ENCODE results near the gene DCAF6. TPM values are rescaled to one million over a fixed set of nuclear protein-coding genes. Genes with fewer than 3 reads are reported as not detected.

DCAF6 gene
- total RNA-seq, 2 donors from 2014 or later, result 129 TPM

- intact Hi-C loops (cut with DNase I), result loop anchor here in 1 of 2 donors (10.0 kb wide), 1 partner anchor 223 kb away; no protein-coding TSS in a partner anchor
- DNase-seq, result no peak
These were observed 1.2 kb downstream of the DCAF6 start for GRCh38 chr1:167937709-167938010.

GRCh38 chr1:167938080-167938636 is 1.7 kb downstream of the DCAF6 start:
- ATAC-seq (no peak), DNase-seq (no peak)
- intact Hi-C loops (cut with DNase I), result loop anchor here in 1 of 2 donors (10.0 kb wide), 1 partner anchor 223 kb away; no protein-coding TSS in a partner anchor

More at GRCh38 chr1:167937709-167938010, 1.2 kb downstream of the DCAF6 start:
- no peak for ATAC-seq

- intact Hi-C loops (cut with DNase I), result loop anchor here in 1 of 2 donors (10.0 kb wide), 1 partner anchor 55 kb away; no protein-coding TSS in a partner anchor
- ATAC-seq (no peak), DNase-seq (no peak)
These were observed 3.8 kb downstream of the DCAF6 start for GRCh38 chr1:167940264-167940663.

GRCh38 chr1:167943541-167943940 is 7.1 kb downstream of the DCAF6 start:
- no peak for DNase-seq
- ATAC-seq, result no peak
- intact Hi-C loops (cut with DNase I), result loop anchor here in 1 of 2 donors (10.0 kb wide), 1 partner anchor 51 kb away; no protein-coding TSS in a partner anchor

DNA sequence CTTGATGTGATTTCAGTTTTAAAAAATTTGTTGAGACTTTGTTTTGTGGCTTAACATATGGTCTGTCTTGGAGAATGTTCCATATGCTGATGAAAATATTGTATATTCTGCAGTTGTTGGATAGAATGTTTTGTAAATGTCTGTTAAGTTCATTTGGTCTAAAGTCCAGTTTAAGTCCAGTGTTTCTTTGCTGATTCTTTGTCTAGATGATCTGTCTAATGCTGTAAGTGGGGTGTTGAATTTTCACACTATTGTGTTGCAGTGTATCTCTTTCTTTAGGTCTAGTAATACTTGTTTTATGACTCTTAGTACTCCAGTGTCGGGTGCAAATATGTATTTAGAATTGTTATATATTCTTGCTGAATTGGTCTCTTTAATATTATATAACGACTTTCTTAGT is 11.2 kb downstream of the DCAF6 start:
- DNase-seq, result no peak
- intact Hi-C loops (cut with DNase I), result loop anchor here in 1 of 2 donors (10.0 kb wide), 1 partner anchor 47 kb away; no protein-coding TSS in a partner anchor
- no peak for ATAC-seq

GRCh38 chr1:167949785-167950184 is 13.3 kb downstream of the DCAF6 start:
- no peak for ATAC-seq
- intact Hi-C loops (cut with DNase I), result loop anchor here in 1 of 2 donors (10.0 kb wide), 1 partner anchor 45 kb away; no protein-coding TSS in a partner anchor
- no peak for DNase-seq

- intact Hi-C loops (cut with DNase I), result no loop called here
- DNase-seq (no peak), ATAC-seq (no peak)
These were observed 14.1 kb downstream of the DCAF6 start for GRCh38 chr1:167950569-167950968.

DNA sequence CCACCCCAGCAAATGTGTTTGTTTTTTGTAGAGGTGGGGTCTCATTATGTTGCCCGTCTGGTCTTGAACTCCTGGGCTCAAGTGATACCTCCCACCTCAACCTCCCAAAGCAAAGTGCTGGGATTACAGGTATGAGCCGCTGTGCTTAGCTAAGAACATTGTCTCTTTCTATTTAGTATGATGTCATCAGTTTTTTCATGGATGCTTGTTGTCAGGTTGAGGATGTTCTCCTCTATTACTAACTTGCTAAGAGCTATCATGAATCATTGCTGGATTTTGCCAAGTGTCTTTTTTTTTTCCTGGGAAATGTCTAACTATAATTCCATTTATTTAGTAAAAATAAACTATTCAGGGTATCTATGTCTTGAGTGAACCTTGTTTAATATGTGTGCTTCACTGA is 19.4 kb downstream of the DCAF6 start:
- DNase-seq, result no peak
- intact Hi-C loops (cut with DNase I), result no loop called here
- no peak for ATAC-seq

GRCh38 chr1:167957710-167958109 is 21.2 kb downstream of the DCAF6 start:
- no peak for ATAC-seq
- no peak for DNase-seq
- intact Hi-C loops (cut with DNase I), result no loop called here

GRCh38 chr1:167964646-167965045 is 28.2 kb downstream of the DCAF6 start:
- DNase-seq, result no peak
- no peak for ATAC-seq
- intact Hi-C loops (cut with DNase I), result no loop called here

- intact Hi-C loops (cut with DNase I), result no loop called here
- no peak for ATAC-seq
These were observed 29.6 kb downstream of the DCAF6 start for GRCh38 chr1:167966050-167966449.

DNA sequence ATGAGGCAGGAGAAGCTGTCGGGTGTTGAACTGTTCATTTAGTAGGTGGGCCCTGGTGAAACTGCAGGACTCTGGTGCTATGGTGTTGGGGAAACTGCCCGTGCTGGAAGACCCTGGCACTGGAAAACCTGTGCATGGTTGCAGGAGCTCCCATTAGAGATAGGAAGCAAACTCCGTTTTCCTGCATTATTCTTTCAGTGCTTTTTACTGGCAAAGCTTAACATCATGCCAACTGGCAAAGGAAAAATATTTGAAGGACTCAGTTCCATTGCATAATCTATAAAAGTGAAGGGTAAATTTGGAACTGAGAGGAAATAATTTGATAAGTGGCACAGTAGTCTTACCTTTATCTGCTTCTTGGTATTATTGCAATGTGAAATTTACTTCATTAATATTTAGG is 32.1 kb downstream of the DCAF6 start:
- intact Hi-C loops (cut with DNase I), result no loop called here
- DNase-seq, result no peak
- no peak for ATAC-seq

More at GRCh38 chr1:167966050-167966449, 29.6 kb downstream of the DCAF6 start:
- DNase-seq, result no peak

DNA sequence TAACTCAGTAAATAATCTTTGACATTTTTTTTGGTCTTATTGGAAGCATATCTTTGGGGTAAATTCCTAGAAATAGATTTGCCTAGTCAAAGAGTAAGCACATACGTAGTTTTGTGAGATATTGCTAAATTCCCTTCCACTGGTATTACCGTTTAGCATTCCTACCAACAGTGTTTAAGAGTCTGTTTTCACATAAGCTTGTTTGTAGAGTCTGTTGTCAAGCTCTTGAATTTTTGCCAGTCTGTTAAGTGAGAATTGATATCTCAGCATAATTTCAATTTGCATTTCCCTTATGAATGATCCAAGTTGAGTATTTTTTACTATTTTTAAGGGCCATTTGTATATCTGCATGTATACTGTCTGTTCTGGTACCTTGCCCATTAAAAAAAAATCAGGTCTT is 37.3 kb downstream of the DCAF6 start:
- ATAC-seq, result no peak
- intact Hi-C loops (cut with DNase I), result no loop called here
- no peak for DNase-seq

- intact Hi-C loops (cut with DNase I), result no loop called here
- ATAC-seq (no peak), DNase-seq (no peak)
These were observed 38.2 kb downstream of the DCAF6 start for GRCh38 chr1:167974698-167975097.

GRCh38 chr1:167977245-167977644 is 40.8 kb downstream of the DCAF6 start:
- intact Hi-C loops (cut with DNase I), result no loop called here
- ATAC-seq (no peak), DNase-seq (no peak)

GRCh38 chr1:167981933-167982332 is 45.5 kb downstream of the DCAF6 start:
- intact Hi-C loops (cut with DNase I), result no loop called here
- ATAC-seq, result no peak
- DNase-seq, result no peak

GRCh38 chr1:167983797-167984420 is 47.4 kb downstream of the DCAF6 start:
- DNase-seq (no peak), ATAC-seq (no peak)
- intact Hi-C loops (cut with DNase I), result no loop called here

DNA sequence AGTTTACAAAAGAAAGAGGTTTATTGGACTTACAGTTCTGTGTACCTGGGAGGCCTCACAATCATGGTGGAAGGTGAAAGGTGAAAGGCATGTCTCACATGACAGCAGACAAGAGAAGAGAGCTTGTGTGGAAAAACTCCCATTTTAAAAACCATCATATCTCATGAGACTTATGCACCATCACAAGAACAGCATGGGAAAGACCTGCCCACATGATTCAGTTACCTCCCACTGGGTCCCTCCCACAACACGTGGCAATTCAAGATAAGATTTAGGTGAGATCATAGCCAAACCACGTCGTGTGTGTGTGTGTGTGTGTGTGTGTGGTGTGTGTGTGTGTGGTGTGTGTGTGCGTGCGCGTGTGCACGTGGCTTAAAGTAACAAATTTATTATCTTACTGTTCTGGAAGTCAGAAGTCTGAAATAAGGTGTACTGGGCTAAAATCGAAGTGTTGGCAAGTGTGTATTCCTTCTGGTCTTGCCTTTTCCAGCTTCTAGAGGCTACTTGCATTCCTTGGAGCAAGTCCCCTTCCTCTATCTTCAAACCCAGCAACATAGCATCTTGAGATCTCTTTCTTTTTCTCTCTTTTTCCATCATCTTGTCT is 48.5 kb downstream of the DCAF6 start:
- ATAC-seq, result no peak
- intact Hi-C loops (cut with DNase I), result no loop called here
- no peak for DNase-seq

DNA sequence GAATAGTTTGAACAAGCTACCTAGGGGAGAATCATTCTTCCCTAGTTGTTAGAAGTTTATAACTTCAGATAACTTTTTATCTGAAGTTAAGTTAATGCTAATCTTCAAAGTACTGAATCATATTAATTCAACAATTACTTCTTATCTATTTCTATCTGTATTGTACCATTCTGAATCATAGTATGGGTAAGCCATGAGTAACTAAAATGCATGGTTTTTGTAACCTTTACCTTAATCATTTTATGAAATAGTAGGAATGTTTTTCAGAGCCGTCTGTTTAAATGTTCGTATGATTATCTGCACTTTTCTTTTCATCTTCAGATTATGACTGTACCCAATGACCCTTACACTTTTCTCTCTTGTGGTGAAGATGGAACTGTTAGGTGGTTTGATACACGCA is 50.7 kb downstream of the DCAF6 start:
- no peak for DNase-seq
- intact Hi-C loops (cut with DNase I), result no loop called here

GRCh38 chr1:167991546-167991945 is 55.1 kb downstream of the DCAF6 start:
- no peak for DNase-seq
- intact Hi-C loops (cut with DNase I), result loop anchor here in 1 of 2 donors (10.0 kb wide), 1 partner anchor 47 kb away; no protein-coding TSS in a partner anchor
- no peak for ATAC-seq

More for the DNA sequence above, 50.7 kb downstream of the DCAF6 start:
- ATAC-seq, result no peak
